ENCODE data around the gene GSTM5. TPM values are rescaled to one million over a fixed set of nuclear protein-coding genes. Genes with fewer than 3 reads are reported as not detected.
A peak's percentile ranks its signal among the peaks of the same experiment; 100 is the strongest.

The GSTM5 gene
- total RNA-seq, 1 experiment from 2014 or later: not detected

DNA sequence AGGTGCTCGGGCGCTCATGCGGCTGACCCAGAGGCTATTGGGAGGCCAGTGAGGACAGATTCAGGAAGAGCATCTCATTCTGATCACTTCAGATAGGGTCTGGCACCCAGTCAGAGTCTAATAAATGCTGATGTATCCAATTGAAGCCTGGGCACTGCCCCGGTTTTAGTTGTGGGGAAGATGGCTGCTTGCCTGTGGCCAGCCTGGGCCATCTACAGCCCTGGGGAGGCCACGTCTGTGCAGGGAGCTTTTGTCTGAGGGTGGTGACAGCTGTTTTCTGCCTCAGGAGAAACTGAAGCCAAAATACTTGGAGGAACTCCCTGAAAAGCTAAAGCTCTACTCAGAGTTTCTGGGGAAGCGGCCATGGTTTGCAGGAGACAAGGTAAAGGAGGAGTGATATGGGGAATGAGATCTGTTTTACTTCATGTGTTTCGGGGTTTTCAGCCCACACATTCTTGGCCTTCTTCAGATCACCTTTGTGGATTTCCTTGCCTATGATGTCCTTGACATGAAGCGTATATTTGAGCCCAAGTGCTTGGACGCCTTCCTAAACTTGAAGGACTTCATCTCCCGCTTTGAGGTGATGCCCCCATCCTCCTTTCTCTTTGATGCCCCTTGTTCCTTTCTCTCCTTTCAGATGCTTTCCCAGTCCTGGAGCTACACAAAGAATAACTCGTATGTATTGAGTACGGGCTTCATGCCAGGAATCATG lies 2.8 kb downstream of the GSTM5 start:
- no peaks in the 10 kb centered on the region for H3K36me3 ChIP-seq (replicated peaks; ENCODE audit: control insufficient read depth, insufficient read depth, low read length)
- H3K27me3 ChIP-seq (ENCODE audit: control insufficient read depth, insufficient read depth, low read length): no peaks in the 10 kb centered on the region; the same call in 1 of the 2 replicates
- peak; percentile 2 for DNase-seq
- no peak overlapping the region for H3K4me3 ChIP-seq (ENCODE audit: insufficient read depth, low read depth, low read length)

DNA sequence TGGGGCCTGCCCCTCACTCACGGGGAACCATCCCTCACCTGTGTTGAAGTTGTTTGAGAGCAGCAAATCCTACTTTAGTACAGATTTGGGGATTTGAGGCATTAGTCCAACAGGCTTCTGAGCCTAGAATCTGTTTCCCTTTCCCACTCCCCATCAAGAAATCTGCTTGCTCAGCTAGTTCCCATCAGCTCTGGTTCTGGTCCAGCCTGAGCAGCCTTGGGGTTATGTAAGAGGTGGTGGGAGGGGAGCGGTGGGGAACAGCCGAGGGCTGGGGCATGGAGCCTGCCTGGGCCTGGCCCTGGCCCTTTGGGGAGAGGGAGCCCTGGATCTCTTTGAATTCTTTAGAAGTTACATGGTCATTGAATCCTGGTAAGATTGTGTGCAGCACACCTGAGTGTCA lies 4.1 kb downstream of the GSTM5 start:
- Histone ChIP-seq H3K4me3 (ENCODE audit: insufficient read depth, low read depth, low read length) (no peak overlapping the region), H3K27me3 (ENCODE audit: control insufficient read depth, insufficient read depth, low read length) (no peaks in the 10 kb centered on the region; the same call in 1 of the 2 replicates), H3K36me3 (replicated peaks; ENCODE audit: control insufficient read depth, insufficient read depth, low read length) (no peaks in the 10 kb centered on the region)
- DNase-seq: peak; percentile 15

DNA sequence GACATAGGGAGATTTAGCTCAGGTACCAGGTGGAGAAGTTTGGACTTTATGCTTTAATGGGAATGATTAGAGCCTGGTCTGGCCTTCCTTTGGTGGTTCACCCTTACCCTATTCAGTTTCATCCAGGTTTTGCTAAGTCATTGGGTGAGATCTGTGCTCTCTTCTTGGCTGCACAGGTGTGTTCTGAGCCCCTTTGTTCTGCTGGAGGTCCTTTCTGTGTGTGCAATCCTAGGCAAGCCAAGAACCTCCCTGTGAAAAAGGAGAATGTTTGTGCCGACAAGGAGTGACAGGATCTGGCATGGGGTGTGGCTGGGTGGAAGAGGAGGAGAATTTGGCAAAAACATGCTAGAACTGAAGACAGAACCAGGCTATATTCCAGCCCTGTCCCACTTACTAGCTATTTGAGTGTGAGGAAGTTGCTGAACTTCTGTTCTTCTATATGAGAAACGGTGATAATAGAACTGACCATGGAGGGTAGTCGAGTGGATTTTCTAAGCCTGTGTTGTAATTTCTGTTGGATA lies 4.6 kb downstream of the GSTM5 start:
- H3K4me3 ChIP-seq (ENCODE audit: insufficient read depth, low read depth, low read length): no peak overlapping the region
- H3K36me3 ChIP-seq (replicated peaks; ENCODE audit: control insufficient read depth, insufficient read depth, low read length): no peaks in the 10 kb centered on the region
- no peaks in the 10 kb centered on the region; the same call in 1 of the 2 replicates for H3K27me3 ChIP-seq (ENCODE audit: control insufficient read depth, insufficient read depth, low read length)
- no peak for DNase-seq

DNA sequence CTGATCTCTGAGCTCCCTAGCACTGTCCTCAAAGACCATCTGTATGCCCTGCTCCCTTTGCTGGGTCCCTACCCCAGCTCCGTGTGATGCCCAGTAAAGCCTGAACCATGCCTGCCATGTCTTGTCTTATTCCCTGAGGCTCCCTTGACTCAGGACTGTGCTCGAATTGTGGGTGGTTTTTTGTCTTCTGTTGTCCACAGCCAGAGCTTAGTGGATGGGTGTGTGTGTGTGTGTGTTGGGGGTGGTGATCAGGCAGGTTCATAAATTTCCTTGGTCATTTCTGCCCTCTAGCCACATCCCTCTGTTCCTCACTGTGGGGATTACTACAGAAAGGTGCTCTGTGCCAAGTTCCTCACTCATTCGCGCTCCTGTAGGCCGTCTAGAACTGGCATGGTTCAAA lies 5.7 kb downstream of the GSTM5 start:
- no peak overlapping the region for H3K4me3 ChIP-seq (ENCODE audit: insufficient read depth, low read depth, low read length)

DNA sequence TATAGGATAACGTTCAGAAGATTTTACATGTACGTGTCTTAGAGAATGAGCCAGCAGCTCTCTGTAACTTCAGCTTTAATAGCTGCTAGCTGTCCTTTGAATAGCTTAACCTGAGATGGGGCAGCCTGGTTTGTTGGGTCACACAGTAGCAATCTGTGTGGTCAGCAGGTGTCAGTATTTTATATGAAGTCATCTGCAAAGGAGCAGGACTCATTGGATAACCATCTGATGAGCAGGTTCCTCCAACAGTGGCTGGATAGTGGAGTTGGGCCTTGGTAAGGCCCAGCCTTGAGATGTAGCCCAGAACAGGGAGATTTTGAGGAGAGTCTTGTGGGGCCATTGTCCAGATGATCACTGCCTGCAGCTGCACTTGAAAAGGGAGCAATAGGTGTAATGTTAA lies 6.4 kb downstream of the GSTM5 start:
- peak; percentile 54 for DNase-seq
- no peaks in the 10 kb centered on the region; the same call in 1 of the 2 replicates for H3K27me3 ChIP-seq (ENCODE audit: control insufficient read depth, insufficient read depth, low read length)
- H3K4me3 ChIP-seq (ENCODE audit: insufficient read depth, low read depth, low read length): no peak overlapping the region
- no peaks in the 10 kb centered on the region for H3K36me3 ChIP-seq (replicated peaks; ENCODE audit: control insufficient read depth, insufficient read depth, low read length)

More for the DNA sequence above, 5.7 kb downstream of the GSTM5 start:
- Histone ChIP-seq H3K27me3 (ENCODE audit: control insufficient read depth, insufficient read depth, low read length) (no peaks in the 10 kb centered on the region; the same call in 1 of the 2 replicates), H3K36me3 (replicated peaks; ENCODE audit: control insufficient read depth, insufficient read depth, low read length) (no peaks in the 10 kb centered on the region)
- DNase-seq: no peak

DNA sequence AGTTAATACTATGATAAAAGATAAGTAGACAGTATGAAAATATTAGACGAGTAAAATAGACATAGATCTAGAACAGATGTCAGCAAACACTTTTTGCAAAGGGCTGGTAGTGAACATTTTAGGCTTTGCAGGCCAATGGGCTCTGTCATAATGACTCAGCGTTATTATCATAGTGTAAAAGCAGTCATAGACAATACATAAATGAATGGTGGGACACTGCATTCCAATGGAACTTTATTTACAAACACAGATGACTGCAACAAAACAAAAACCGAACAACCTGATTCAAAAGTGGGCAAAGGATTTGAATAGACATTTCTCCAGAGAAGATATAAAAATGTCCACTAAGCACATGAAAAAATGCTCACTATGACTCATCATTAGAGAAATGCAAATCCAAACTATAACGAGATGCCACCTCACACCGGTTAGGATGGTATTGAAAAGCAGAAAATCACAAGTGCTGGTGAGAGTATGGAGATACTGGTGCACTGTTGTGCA lies 7.3 kb downstream of the GSTM5 start:
- Histone ChIP-seq H3K36me3 (replicated peaks; ENCODE audit: control insufficient read depth, insufficient read depth, low read length) (no peaks in the 10 kb centered on the region), H3K4me3 (ENCODE audit: insufficient read depth, low read depth, low read length) (no peak overlapping the region), H3K27me3 (ENCODE audit: control insufficient read depth, insufficient read depth, low read length) (no peaks in the 10 kb centered on the region; the same call in 1 of the 2 replicates)
- no peak for DNase-seq

DNA sequence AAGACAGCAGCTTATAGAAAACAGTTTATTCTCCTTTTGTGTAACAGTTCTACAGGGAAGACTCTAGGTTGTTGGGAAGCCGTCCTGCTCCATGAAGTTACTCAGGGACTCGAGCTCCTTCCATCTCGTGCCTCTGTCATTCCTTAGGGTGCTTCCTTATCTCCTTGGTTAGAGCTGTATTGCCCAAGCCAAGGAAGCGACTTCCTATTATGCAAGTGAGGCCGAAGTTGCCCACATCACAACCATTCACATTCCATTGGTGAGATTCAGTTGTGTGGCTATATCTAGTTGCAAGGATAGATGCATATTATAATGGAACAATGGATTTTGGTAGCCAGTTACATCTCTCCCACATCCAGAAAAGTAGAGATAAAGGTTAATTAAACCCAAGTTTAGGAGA lies 9.0 kb downstream of the GSTM5 start:
- DNase-seq: no peak
- Histone ChIP-seq H3K36me3 (replicated peaks; ENCODE audit: control insufficient read depth, insufficient read depth, low read length) (no peaks in the 10 kb centered on the region), H3K4me3 (ENCODE audit: insufficient read depth, low read depth, low read length) (no peak overlapping the region), H3K27me3 (ENCODE audit: control insufficient read depth, insufficient read depth, low read length) (no peaks in the 10 kb centered on the region; the same call in 1 of the 2 replicates)

DNA sequence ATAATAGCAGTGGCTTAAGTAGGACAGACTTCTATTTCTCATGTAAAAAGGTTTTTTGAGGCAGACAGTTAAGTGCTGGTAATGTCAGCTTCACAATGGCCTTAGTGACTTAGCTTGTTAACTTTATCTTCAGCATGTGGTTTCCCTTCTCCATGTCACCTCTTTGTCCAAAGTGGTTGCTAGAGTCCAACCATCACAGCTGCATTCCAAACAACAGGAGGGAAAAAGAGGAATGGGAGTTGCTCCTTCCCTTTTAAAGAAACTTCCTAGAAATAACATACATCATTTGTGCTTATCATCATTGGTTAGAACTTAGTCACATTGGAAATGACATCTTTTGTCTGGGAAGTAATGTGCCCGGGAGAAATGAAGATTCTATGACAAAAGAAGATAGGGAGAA lies 9.9 kb downstream of the GSTM5 start:
- DNase-seq: no peak
- no peaks in the 10 kb centered on the region; the same call in 1 of the 2 replicates for H3K27me3 ChIP-seq (ENCODE audit: control insufficient read depth, insufficient read depth, low read length)
- H3K4me3 ChIP-seq (ENCODE audit: insufficient read depth, low read depth, low read length): no peak overlapping the region
- no peaks in the 10 kb centered on the region for H3K36me3 ChIP-seq (replicated peaks; ENCODE audit: control insufficient read depth, insufficient read depth, low read length)

DNA sequence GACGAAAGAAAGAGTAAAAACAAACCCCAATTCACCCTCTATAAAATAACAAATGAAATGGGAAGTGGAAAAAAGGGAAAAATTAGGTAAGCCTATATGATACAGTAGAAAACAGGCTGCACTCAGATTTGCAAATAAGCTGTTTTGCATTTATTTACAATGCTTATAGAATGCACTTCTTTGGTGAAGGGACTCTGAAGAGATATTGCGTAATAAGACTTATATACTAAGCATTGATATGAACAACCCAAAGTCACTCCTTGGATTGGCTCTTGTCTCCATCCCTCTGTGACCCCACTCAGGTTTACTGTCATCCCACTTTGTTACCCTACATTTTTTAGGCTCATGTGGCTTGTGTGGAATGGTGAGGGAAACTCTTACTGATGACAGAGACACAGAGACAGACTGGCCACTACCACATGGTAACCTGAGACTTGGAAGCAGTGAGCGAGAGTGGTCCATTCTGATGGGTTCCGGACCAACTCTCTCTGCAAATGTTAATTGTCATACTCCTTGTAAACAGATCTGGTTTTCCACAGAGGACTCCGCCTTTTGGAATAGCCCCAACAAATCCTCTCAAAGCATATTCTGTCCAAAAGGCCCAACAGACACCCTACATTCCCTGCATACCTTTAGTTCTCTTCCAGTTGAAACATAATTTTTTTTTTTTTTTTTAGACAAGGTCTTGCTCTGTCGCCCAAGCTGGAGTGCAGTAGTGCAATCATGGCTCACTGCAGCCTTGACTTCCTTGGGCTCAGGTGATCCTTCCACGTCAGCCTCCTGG lies 11.0 kb downstream of the GSTM5 start:
- Histone ChIP-seq H3K36me3 (replicated peaks; ENCODE audit: control insufficient read depth, insufficient read depth, low read length) (no peaks in the 10 kb centered on the region), H3K27me3 (ENCODE audit: control insufficient read depth, insufficient read depth, low read length) (no peaks in the 10 kb centered on the region), H3K4me3 (ENCODE audit: insufficient read depth, low read depth, low read length) (no peak overlapping the region)
- no peak for DNase-seq

DNA sequence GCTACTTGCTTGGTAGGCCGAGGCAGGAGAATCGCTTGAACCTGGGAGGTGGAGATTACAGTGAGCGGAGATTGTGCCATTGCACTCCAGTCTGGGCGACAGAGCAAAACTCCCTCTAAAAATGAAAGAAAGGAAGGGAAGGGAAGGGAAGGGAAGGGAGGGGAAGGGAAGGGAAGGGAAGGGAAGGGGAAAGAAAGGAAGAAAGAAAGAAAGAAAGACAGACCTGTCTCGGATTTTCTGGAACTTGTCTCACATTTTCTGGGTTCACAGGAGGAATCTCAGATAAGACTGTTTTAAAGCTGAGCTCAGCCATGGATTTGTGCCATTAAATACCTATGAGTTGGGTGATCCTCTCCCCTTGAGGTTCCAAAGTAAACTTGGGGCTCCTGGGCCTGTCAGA lies 12.9 kb downstream of the GSTM5 start:
- Histone ChIP-seq H3K4me3 (ENCODE audit: insufficient read depth, low read depth, low read length) (no peak overlapping the region), H3K36me3 (replicated peaks; ENCODE audit: control insufficient read depth, insufficient read depth, low read length) (no peaks in the 10 kb centered on the region), H3K27me3 (ENCODE audit: control insufficient read depth, insufficient read depth, low read length) (no peaks in the 10 kb centered on the region)
- no peak for DNase-seq

DNA sequence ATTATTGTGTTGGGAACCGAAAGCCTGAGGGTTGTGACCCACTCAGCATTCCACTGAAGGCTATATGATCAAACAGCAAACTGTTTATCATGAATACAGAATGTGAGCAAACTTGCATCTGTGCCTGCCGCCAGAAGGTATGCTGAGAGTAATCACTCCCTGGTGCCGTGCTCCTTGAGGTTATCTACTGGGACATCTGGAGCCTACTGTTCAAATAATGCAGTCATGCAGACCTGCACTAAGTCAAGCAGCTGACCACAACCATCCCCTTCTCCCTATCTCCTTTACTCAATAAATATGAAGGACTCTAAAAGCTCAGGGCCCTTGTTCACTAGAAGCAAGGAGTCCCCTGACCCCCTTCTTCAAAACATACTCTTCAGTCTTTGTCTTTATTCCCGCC lies 13.5 kb downstream of the GSTM5 start:
- no peak for DNase-seq
- Histone ChIP-seq H3K27me3 (ENCODE audit: control insufficient read depth, insufficient read depth, low read length) (no peaks in the 10 kb centered on the region), H3K36me3 (replicated peaks; ENCODE audit: control insufficient read depth, insufficient read depth, low read length) (no peaks in the 10 kb centered on the region), H3K4me3 (ENCODE audit: insufficient read depth, low read depth, low read length) (no peak overlapping the region)

DNA sequence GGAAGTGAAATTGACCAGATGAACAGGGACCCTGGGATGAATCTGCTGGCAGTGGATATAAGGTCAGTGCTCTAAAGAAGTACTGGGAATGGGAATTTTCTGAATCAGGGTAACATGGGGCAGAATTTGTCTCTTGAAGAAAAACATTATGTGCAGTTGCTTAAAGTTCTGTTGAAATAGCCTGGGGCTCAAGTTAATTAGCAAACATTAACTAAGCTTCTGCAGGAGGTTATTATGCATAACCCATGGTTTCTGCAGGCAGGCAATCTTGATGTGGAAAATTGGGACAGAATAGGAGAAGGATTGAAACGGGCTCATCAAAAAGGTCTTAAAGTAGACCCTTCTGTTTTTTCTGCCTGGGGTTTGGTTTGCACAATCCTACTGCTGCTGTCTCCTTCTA lies 14.0 kb downstream of the GSTM5 start:
- no peaks in the 10 kb centered on the region for H3K36me3 ChIP-seq (replicated peaks; ENCODE audit: control insufficient read depth, insufficient read depth, low read length)
- DNase-seq: no peak
- no peak overlapping the region for H3K4me3 ChIP-seq (ENCODE audit: insufficient read depth, low read depth, low read length)
- no peaks in the 10 kb centered on the region for H3K27me3 ChIP-seq (ENCODE audit: control insufficient read depth, insufficient read depth, low read length)

DNA sequence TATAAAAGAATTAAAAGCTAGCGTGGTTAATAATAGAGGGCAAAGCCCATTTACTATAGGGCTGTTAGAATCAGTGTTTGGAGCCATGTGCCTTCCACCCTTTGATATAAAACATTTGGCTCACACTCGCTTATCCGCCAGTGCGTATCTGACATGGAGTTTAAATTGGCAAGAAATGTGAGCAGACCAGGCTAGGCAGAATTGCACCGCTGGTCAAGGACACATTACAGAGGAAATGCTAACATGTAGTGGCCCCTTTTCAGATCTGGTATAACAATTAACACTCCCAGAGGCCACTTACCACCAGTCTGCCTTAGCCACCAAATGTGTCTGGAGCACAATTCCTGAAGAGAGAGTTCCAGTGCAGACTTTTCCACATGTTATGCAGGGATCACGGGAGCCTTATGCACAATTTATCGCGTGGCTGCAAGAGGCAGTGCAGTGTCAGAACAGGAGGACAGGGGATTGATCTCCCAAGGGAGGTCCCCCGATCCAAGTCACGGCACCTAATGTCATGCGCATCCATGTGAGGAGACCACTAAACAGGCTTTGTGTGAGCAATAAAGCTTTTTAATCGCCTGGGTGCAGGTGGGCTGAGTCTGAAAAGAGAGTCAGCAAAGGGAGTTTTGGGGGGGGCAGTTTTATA lies 14.8 kb downstream of the GSTM5 start:
- Histone ChIP-seq H3K4me3 (ENCODE audit: insufficient read depth, low read depth, low read length) (no peak overlapping the region; the same call in 1 of the 2 replicates), H3K27me3 (ENCODE audit: control insufficient read depth, insufficient read depth, low read length) (no peaks in the 10 kb centered on the region), H3K36me3 (replicated peaks; ENCODE audit: control insufficient read depth, insufficient read depth, low read length) (no peaks in the 10 kb centered on the region)
- no peak for DNase-seq

DNA sequence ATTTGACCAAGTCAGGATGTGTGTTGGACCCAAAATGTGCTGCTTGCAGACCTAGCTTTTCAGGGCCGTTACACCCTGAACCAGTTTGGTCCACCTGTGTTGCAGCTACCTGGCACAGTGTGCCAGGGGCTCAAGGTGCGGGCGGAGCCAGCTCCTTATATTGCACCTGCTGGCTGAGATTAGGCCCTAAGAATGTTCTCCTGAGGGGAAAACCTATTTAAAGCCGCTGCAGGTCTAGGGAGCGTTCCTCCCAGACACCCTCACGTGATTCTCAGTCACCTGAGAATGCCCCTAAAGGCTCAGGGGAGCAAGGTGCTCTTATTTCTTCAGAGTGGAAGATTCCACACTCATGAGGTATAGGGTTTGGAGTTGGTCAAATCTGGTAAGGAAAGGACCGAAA lies 16.8 kb downstream of the GSTM5 start:
- Histone ChIP-seq H3K36me3 (replicated peaks; ENCODE audit: control insufficient read depth, insufficient read depth, low read length) (no peaks in the 10 kb centered on the region), H3K27me3 (ENCODE audit: control insufficient read depth, insufficient read depth, low read length) (no peaks in the 10 kb centered on the region; the same call in 1 of the 2 replicates), H3K4me3 (ENCODE audit: insufficient read depth, low read depth, low read length) (no peak overlapping the region)
- DNase-seq: no peak
